T47D (cell line): ENCODE results near the gene SV2C.
"Not testable (repeated sequence)": the region's sequence is repeated elsewhere in the genome, so short reads cannot be mapped to it uniquely, and the experiment has no call there.

Experiments used
- DNase-seq, 2 experiments: peaks; one replicate each; pipeline versions ENCODE4 v3.0.0 to v3.0.0-alpha.2; 2011 to 2012; ENCODE audit warnings: low read depth in 1 of 2, low spot score in 1 of 2
- JUND ChIP-seq: IDR thresholded peaks from 2 replicates; pipeline ENCODE4 v1.6.1; 2012; ENCODE audit warnings: low read depth
- in situ Hi-C: cut with HindIII; loops from 2 replicates; pipeline ENCODE4 v1.10.0; 2016; ENCODE audit warnings: low sequenced_read_pairs, low pct_unique_long_range_greater_than_20kb

SV2C gene

GRCh38 chr5:76345582-76345981 lies 262.4 kb downstream of the SV2C start:
- peak in 1 of 2 experiments; percentile 37 for DNase-seq
- no peak for TF ChIP-seq JUND
- in situ Hi-C loops, result no loop called here

GRCh38 chr5:76351176-76351575 lies 268.0 kb downstream of the SV2C start:
- TF ChIP-seq JUND, result no peak
- DNase-seq, result no peak
- in situ Hi-C loops, result no loop called here

GRCh38 chr5:76351577-76351976 lies 268.4 kb downstream of the SV2C start:
- in situ Hi-C loops, result no loop called here
- no peak for DNase-seq
- no peak for TF ChIP-seq JUND

- no peak for DNase-seq
- no peak for TF ChIP-seq JUND
- in situ Hi-C loops, result no loop called here
These were observed 273.7 kb downstream of the SV2C start for GRCh38 chr5:76356887-76357286.

GRCh38 chr5:76363352-76364225 lies 280.4 kb downstream of the SV2C start:
- no peak for TF ChIP-seq JUND
- in situ Hi-C loops, result no loop called here
- DNase-seq, result peak in 1 of 2 experiments; percentile 34

GRCh38 chr5:76364226-76364589 lies 281.0 kb downstream of the SV2C start:
- no peak for TF ChIP-seq JUND
- in situ Hi-C loops, result no loop called here
- DNase-seq, result no peak

- TF ChIP-seq JUND, result no peak
- in situ Hi-C loops, result no loop called here
- no peak for DNase-seq
These were observed 282.4 kb downstream of the SV2C start for GRCh38 chr5:76365561-76365960.

- DNase-seq, result no peak
These were observed 283.4 kb downstream of the SV2C start for GRCh38 chr5:76366596-76366995.

GRCh38 chr5:76367623-76368371 lies 284.6 kb downstream of the SV2C start:
- TF ChIP-seq JUND, result no peak
- DNase-seq, result no peak
- in situ Hi-C loops, result no loop called here

More at GRCh38 chr5:76366596-76366995, 283.4 kb downstream of the SV2C start:
- in situ Hi-C loops, result no loop called here
- no peak for TF ChIP-seq JUND

GRCh38 chr5:76368941-76369340 lies 285.8 kb downstream of the SV2C start:
- no peak for DNase-seq
- in situ Hi-C loops, result no loop called here
- TF ChIP-seq JUND, result no peak

- DNase-seq, result peak in 1 of 2 experiments; percentile 79
- in situ Hi-C loops, result not testable (repeated sequence)
These were observed 286.5 kb downstream of the SV2C start for GRCh38 chr5:76369668-76370067.

- in situ Hi-C loops, result no loop called here
- DNase-seq, result no peak
- TF ChIP-seq JUND, result no peak
These were observed 288.8 kb downstream of the SV2C start for GRCh38 chr5:76371960-76372322.

- DNase-seq, result peak in 1 of 2 experiments; percentile 39
- TF ChIP-seq JUND, result no peak
- in situ Hi-C loops, result no loop called here
These were observed 289.3 kb downstream of the SV2C start for GRCh38 chr5:76372323-76373054.
